ENCODE measurements around the gene PRKN. TPM values are rescaled to one million over a fixed set of nuclear protein-coding genes. Genes with fewer than 3 reads are reported as not detected.

Gene PRKN
- total RNA-seq, 1 experiment from 2014 or later: 2.0 TPM

DNA sequence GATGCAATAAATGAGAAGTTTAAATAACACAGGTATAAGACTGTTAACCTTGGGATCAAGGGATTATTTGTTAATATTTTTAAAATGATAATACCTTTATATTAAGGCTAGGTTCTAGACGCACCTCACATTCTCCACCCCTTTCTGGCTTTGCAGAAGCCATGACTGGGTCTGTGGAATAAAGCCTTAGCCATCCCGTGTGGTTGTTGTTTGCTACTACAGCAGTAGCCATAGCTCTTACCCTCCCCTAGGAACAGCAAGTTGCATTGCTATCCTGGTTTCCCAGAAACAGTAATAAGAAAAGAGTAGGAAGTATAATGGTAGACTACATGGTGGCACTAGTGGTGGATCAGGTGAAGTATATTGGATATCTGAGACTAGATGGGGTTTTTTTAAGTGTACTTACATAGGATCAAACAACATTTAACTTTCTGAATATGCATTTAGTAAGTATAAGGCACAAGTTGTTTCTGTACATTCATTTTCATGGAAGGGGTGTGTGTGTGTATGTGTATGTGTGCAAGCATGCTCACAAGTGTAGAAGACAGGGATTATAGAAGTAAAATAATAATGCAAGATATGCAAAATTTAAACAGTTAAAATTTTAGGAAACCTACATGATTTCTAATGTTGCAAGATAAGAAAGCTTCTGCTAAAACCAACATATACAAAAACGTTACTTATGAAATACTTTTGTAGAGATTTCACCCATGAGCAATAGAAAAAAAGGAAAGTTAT is 384.2 kb downstream of the PRKN start:
- no peaks in the 10 kb centered on the region for H3K79me2 ChIP-seq (ENCODE audit: insufficient read depth, low read length)
- H2AFZ ChIP-seq (ENCODE audit: low read length): no peak overlapping the region
- Mint-ChIP-seq H3K27ac (no peak overlapping the region), H3K4me3 (no peak overlapping the region), H3K4me1 (peaks cover 12 to 16% of the 10 kb centered on the region in 2 experiments), H3K36me3 (ENCODE audit: insufficient read depth in 1 of 3, low read depth in 3 of 3) (no peaks in the 10 kb centered on the region), H3K27me3 (ENCODE audit: low read depth) (no peaks in the 10 kb centered on the region), H3K9me3 (peaks cover 4 to 6% of the 10 kb centered on the region in 2 experiments; a peak in 3 of 5 replicates)
- no peak overlapping the region for H3K9ac ChIP-seq (ENCODE audit: extremely low read depth, insufficient read length, low read length)
- peaks cover 4% of the 10 kb centered on the region; the same call in 1 of the 2 replicates for H3K4me1 ChIP-seq (ENCODE audit: insufficient read depth, low read length)
- TF ChIP-seq, protein P1, sequence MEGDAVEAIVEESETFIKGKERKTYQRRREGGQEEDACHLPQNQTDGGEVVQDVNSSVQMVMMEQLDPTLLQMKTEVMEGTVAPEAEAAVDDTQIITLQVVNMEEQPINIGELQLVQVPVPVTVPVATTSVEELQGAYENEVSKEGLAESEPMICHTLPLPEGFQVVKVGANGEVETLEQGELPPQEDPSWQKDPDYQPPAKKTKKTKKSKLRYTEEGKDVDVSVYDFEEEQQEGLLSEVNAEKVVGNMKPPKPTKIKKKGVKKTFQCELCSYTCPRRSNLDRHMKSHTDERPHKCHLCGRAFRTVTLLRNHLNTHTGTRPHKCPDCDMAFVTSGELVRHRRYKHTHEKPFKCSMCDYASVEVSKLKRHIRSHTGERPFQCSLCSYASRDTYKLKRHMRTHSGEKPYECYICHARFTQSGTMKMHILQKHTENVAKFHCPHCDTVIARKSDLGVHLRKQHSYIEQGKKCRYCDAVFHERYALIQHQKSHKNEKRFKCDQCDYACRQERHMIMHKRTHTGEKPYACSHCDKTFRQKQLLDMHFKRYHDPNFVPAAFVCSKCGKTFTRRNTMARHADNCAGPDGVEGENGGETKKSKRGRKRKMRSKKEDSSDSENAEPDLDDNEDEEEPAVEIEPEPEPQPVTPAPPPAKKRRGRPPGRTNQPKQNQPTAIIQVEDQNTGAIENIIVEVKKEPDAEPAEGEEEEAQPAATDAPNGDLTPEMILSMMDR (conservative IDR thresholded peaks at IDR 0.05): peak; percentile 56
- no peak overlapping the region for H2BK15ac ChIP-seq (ENCODE audit: low read depth, low read length)
- H3K9me3 ChIP-seq (ENCODE audit: control insufficient read depth, low read depth, low read length): no peaks in the 10 kb centered on the region
- H3K79me1 ChIP-seq (ENCODE audit: insufficient read depth, low read depth, low read length, poor library complexity, severe bottlenecking): no peaks in the 10 kb centered on the region
- no peak overlapping the region for H2BK5ac ChIP-seq (ENCODE audit: insufficient read length, low read length)
- H3K27ac ChIP-seq (ENCODE audit: insufficient read length, low read depth, low read length): no peak overlapping the region
- H3K27me3 ChIP-seq (ENCODE audit: insufficient read depth, low read length): no peaks in the 10 kb centered on the region
- DNase-seq: no peak
- H3K4ac ChIP-seq (ENCODE audit: low read depth, low read length): no peak overlapping the region
- no peak overlapping the region for H2AK5ac ChIP-seq (ENCODE audit: insufficient read length, low read length)
- H3K14ac ChIP-seq (ENCODE audit: insufficient read depth, low read length): no peak overlapping the region
- no peak overlapping the region for H3K18ac ChIP-seq (ENCODE audit: insufficient read length, low read depth, low read length)
- H2BK20ac ChIP-seq (ENCODE audit: low read depth, low read length, poor library complexity, severe bottlenecking): no peak overlapping the region
- H4K91ac ChIP-seq (ENCODE audit: insufficient read length, low read depth, low read length): no peak overlapping the region
- H2BK120ac ChIP-seq (ENCODE audit: low read depth, low read length, poor library complexity, severe bottlenecking): no peak overlapping the region
- no peak overlapping the region for H3T11ph ChIP-seq (ENCODE audit: low read length)
- H3K23me2 ChIP-seq (ENCODE audit: insufficient read length, low read depth, low read length, poor library complexity, severe bottlenecking): no peaks in the 10 kb centered on the region
- no peak overlapping the region for H2BK12ac ChIP-seq (ENCODE audit: insufficient read length, low read depth, low read length)
- H3K4me2 ChIP-seq (ENCODE audit: insufficient read depth, insufficient read length, low read length): no peak overlapping the region
- H3K23ac ChIP-seq (ENCODE audit: insufficient read length, low read depth, low read length): no peak overlapping the region
- no peak overlapping the region for H4K5ac ChIP-seq (ENCODE audit: insufficient read length, low read depth, low read length)
- H3K56ac ChIP-seq (ENCODE audit: insufficient read length, low read depth, low read length): no peak overlapping the region
- H4K20me1 ChIP-seq (ENCODE audit: control insufficient read depth, insufficient read depth, insufficient read length): no peaks in the 10 kb centered on the region
- H4K8ac ChIP-seq (replicated peaks; ENCODE audit: insufficient read length, low read depth, low read length): no peak overlapping the region
- WGBS (ENCODE audit: extremely low coverage, insufficient read length, low lambda C conversion rate): no CpG with 5 or more reads among the region's 3 CpGs
